ENCODE measurements around the gene RHBDD1. TPM values are rescaled to one million over a fixed set of nuclear protein-coding genes. Genes with fewer than 3 reads are reported as not detected.

Gene RHBDD1
- total RNA-seq, 2 experiments from 2014 or later: 23.4 to 29.5 TPM

DNA sequence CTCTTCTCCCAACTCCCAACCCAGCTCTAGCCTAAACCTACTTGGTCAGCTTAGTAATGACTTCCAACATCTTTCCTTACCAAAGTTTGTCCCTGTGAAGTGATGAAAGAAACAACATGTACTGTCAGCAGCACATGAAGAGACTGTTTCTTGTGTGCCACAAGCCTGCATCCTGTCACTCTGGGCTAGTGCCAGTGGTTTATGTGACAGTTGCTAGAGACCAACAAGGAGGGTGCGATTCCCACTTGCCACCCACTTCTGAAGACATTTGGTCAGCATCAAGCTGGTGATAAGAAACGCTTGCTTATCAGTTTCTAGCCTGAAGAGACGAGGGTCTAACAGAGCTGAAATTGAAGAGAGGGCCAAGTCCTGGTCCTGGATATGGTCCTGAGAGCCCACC lies 195.5 kb downstream of the RHBDD1 start:
- no peaks in the 10 kb centered on the region for H3K36me3 Mint-ChIP-seq (ENCODE audit: low read depth)
- peaks cover 16% of the 10 kb centered on the region for H3K27me3 Mint-ChIP-seq (ENCODE audit: low read depth)
- H3K4me3 Mint-ChIP-seq: no peak overlapping the region
- no peaks in the 10 kb centered on the region for H3K9me3 Mint-ChIP-seq (ENCODE audit: insufficient read depth)
- CTCF ChIA-PET: interaction anchor here (0.9 kb wide), 1 partner anchor 12 kb away, joined by 5 read pairs; no protein-coding TSS in a partner anchor
- peaks cover 3% of the 10 kb centered on the region for H3K4me1 Mint-ChIP-seq (ENCODE audit: low read depth)
- ATAC-seq (no peak), DNase-seq (no peak)
- POLR2A ChIA-PET: no interaction called here
- no peak overlapping the region for H3K27ac Mint-ChIP-seq

DNA sequence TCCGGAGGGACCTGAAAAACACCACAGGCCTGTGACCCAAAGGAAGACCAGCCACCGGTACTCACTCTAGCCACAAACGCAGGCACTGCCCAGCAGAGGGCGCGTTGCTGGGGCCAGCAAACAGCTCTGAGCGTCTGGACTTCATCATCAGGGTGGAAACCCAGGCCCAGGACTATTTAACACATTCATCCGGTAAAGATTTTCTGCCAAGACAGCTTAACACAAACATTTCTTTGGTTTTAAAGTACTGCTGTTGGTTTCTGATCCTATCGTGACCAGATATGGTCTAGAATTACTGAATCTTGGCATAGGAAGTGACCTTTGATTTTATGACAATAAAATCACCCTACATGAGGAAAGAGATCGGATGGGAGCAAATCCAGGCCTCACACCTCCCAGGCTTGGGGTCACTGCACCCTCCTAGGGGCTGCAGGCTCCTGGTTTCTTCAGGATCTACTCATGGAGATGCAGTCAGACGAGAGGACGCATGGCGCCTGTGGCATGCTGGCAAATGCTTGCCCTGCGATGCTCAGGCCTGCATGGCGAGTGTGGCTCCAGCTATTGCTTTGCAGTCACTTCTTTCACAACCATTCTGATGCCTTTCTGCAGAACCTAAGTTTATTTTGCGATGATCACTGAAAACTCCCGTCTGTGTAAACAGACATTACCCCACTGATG lies 197.8 kb downstream of the RHBDD1 start:
- peaks cover 23% of the 10 kb centered on the region for H3K27me3 Mint-ChIP-seq (ENCODE audit: low read depth)
- H3K36me3 Mint-ChIP-seq (ENCODE audit: low read depth): no peaks in the 10 kb centered on the region
- CTCF ChIA-PET: interaction anchor here (1.0 kb wide), 1 partner anchor 13 kb away, joined by 3 read pairs; no protein-coding TSS in a partner anchor
- ATAC-seq (no peak), DNase-seq (peak; percentile 24)
- no peak overlapping the region for H3K27ac Mint-ChIP-seq
- POLR2A ChIA-PET: no interaction called here
- H3K4me3 Mint-ChIP-seq: no peak overlapping the region
- peaks cover 3% of the 10 kb centered on the region for H3K4me1 Mint-ChIP-seq (ENCODE audit: low read depth)
- H3K9me3 Mint-ChIP-seq (ENCODE audit: insufficient read depth): no peaks in the 10 kb centered on the region

DNA sequence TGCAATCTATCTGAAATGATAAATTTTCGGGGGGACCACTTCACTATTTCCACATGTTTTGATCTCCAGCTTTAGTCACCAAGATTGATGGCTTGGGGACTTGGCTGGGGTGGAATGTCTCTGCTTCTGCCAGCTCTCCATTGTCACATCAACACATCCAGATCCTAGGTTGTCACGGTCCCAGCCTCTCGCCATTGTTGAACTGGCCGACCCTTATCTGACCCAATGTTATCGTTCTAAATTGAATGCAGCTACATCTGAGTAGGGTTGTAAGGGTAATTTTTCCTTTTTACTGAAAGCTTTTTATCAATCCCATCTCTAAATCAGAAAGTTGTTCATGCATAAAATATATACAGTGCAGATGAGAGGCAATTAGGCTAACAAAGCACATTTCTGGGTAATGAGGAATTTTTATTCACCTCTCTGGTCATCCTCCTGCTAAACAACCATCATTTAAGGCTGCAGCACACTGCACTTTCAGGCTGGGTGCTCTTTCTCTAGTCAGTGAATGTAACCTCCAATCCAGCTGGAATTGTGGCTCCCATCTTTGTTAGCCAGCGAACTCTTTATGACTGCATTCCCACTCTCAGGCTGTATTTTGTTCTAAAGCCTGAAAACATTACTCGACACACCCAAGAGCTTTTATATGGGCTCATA lies 200.0 kb downstream of the RHBDD1 start:
- H3K4me1 Mint-ChIP-seq (ENCODE audit: low read depth): peaks cover 3% of the 10 kb centered on the region
- no peak overlapping the region for H3K27ac Mint-ChIP-seq
- CTCF ChIA-PET: no interaction called here
- no peak for DNase-seq
- POLR2A ChIA-PET: no interaction called here
- H3K4me3 Mint-ChIP-seq: no peak overlapping the region
- peaks cover 20% of the 10 kb centered on the region for H3K27me3 Mint-ChIP-seq (ENCODE audit: low read depth)
- H3K9me3 Mint-ChIP-seq (ENCODE audit: insufficient read depth): no peaks in the 10 kb centered on the region
- ATAC-seq: no peak
- H3K36me3 Mint-ChIP-seq (ENCODE audit: low read depth): no peaks in the 10 kb centered on the region

DNA sequence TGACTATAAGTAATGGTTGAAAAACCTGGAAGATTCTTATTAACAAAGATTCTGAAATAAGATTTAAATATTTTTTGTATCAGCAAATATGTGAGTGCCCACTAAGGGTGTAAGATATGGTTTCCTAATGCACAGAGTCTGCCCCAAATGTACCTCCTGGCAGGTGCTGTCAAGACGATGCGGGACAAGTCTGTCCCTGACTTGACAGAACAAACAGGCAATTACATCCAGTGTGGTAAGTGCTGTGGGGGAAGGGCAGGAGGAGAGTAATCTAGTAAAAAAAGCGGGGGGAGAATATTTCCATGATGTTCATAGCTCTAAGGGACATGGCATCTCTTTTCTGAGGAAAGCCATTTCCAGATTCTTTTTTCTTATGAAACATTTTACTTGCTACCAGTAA lies 200.7 kb downstream of the RHBDD1 start:
- ATAC-seq (no peak), DNase-seq (no peak)
- POLR2A ChIA-PET: no interaction called here
- peaks cover 20% of the 10 kb centered on the region for H3K27me3 Mint-ChIP-seq (ENCODE audit: low read depth)
- no peaks in the 10 kb centered on the region for H3K9me3 Mint-ChIP-seq (ENCODE audit: insufficient read depth)
- CTCF ChIA-PET: no interaction called here
- no peaks in the 10 kb centered on the region for H3K36me3 Mint-ChIP-seq (ENCODE audit: low read depth)
- no peak overlapping the region for H3K4me3 Mint-ChIP-seq
- peaks cover 3% of the 10 kb centered on the region for H3K4me1 Mint-ChIP-seq (ENCODE audit: low read depth)
- no peak overlapping the region for H3K27ac Mint-ChIP-seq

GRCh38 chr2:227038550-227039189 lies 202.8 kb downstream of the RHBDD1 start:
- no peaks in the 10 kb centered on the region for H3K4me1 Mint-ChIP-seq (ENCODE audit: low read depth)
- H3K9me3 Mint-ChIP-seq (ENCODE audit: insufficient read depth): no peaks in the 10 kb centered on the region
- POLR2A ChIA-PET: no interaction called here
- CTCF ChIA-PET: no interaction called here
- no peak overlapping the region for H3K4me3 Mint-ChIP-seq
- DNase-seq (no peak), ATAC-seq (no peak)
- H3K27me3 Mint-ChIP-seq (ENCODE audit: low read depth): peaks cover 14% of the 10 kb centered on the region
- no peaks in the 10 kb centered on the region for H3K36me3 Mint-ChIP-seq (ENCODE audit: low read depth)
- no peak overlapping the region for H3K27ac Mint-ChIP-seq

DNA sequence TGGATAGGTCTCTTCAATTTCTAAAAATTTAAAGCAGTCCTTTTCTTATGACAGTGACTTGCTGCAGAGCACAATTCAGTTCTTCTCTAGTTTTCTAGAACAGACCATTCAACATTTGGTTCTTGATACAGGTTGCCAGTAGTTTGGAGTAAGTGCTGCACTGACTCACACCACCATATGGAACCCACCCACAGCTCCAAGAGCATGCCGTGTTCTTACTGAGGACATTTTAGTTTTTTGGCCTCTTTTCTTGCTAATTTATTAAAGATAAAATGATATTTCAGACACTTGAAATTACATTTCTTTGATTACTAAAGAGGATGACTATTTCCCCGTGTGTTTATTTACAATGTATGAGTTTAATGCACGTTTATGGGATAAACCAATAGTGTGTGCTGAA lies 208.1 kb downstream of the RHBDD1 start:
- ATAC-seq: no peak
- Mint-ChIP-seq H3K9me3 (ENCODE audit: insufficient read depth) (no peaks in the 10 kb centered on the region), H3K4me3 (no peak overlapping the region), H3K4me1 (ENCODE audit: low read depth) (no peaks in the 10 kb centered on the region), H3K27ac (no peak overlapping the region), H3K36me3 (ENCODE audit: low read depth) (no peaks in the 10 kb centered on the region), H3K27me3 (ENCODE audit: low read depth) (peaks cover 3% of the 10 kb centered on the region)
- POLR2A ChIA-PET: no interaction called here
- DNase-seq: no peak
- CTCF ChIA-PET: no interaction called here

Other genes with a start within 250 kb of the RHBDD1 start
- gene IRS1, start 36.2 kb upstream of the RHBDD1 start, total RNA-seq: 1 to 10 TPM; 7.3 to 9.6 TPM

All from activated CD8-positive, alpha-beta T cell treated with anti-CD3 and anti-CD28 coated beads, Interleukin-2, amount 10 ng/mL, durations not matched to agents 7 days and 5 days (primary cell).